PC-3 (cell line): ENCODE data around the gene SMAP1. TPM values are rescaled to one million over a fixed set of nuclear protein-coding genes. Genes with fewer than 3 reads are reported as not detected.

Source experiments
- ATAC-seq: fragments of 200-7000 bp; cut with Tn5 transposase; 2 replicates; pipeline ENCODE4 v1.9.1; 2020; ENCODE audit warnings: mild to moderate bottlenecking, moderate library complexity
- BruUV-seq: library from RNA; stranded (reverse); fragments of 400-500 nt; replicated peaks from 2 replicates; lab custom pipeline; 2021; lab: Mats Ljungman, UMichigan
- CTCF ChIA-PET: fragments of 300-600 bp; sonication (Branson Sonifier 250); formaldehyde crosslinking; loops from one replicate; lab custom pipeline; 2022; ENCODE audit warnings: antibody characterized with exemption; lab: Charles Lee
- POLR2A ChIA-PET: fragments of 300-600 bp; sonication (Branson Sonifier 250); formaldehyde crosslinking; loops from one replicate; lab custom pipeline; 2022; ENCODE audit warnings: antibody characterized with exemption; ENCODE audit not compliant: unreplicated experiment; lab: Charles Lee
- DNase-seq: peaks from one replicate; pipeline ENCODE4 v3.0.0-alpha.2; 2015
- H2AFZ ChIP-seq: fragments of 300-600 bp; sonication (generic); 2 replicates; pipeline ENCODE4 v1.6.0; 2016; ENCODE audit warnings: antibody characterized with exemption, low read length
- H3F3A ChIP-seq: fragments of 300-600 bp; sonication (generic); one replicate; pipeline ENCODE4 v1.6.0; 2017; ENCODE audit warnings: antibody characterized with exemption, low read length, control low read depth, mild to moderate bottlenecking; ENCODE audit not compliant: unreplicated experiment
- H3K27ac ChIP-seq: fragments of 300-600 bp; sonication (generic); 2 replicates; pipeline ENCODE4 v1.5.1; 2016; ENCODE audit warnings: mild to moderate bottlenecking, low read length
- H3K27me3 ChIP-seq: fragments of 300-600 bp; sonication (generic); 2 replicates; pipeline ENCODE4 v1.6.1; 2016; ENCODE audit warnings: low read length, mixed read lengths
- H3K36me3 ChIP-seq: fragments of 300-600 bp; sonication (generic); 2 replicates; pipeline ENCODE4 v1.6.1; 2016; ENCODE audit warnings: low read depth, mixed run types, low read length, mixed read lengths
- H3K4me1 ChIP-seq: fragments of 300-600 bp; sonication (generic); 2 replicates; pipeline ENCODE4 v1.5.1; 2016; ENCODE audit warnings: low read length; ENCODE audit not compliant: insufficient read depth
- H3K4me2 ChIP-seq: fragments of 300-600 bp; sonication (generic); 2 replicates; pipeline ENCODE4 v1.6.0; 2016; ENCODE audit warnings: low read length
- H3K4me3 ChIP-seq: fragments of 300-600 bp; sonication (generic); 2 replicates; pipeline ENCODE4 v1.5.1; 2016; ENCODE audit warnings: mild to moderate bottlenecking, low read length, mixed read lengths
- H3K79me2 ChIP-seq: fragments of 300-600 bp; sonication (generic); 2 replicates; pipeline ENCODE4 v1.6.1; 2017; ENCODE audit warnings: low read length, mixed read lengths
- H3K9ac ChIP-seq: fragments of 300-600 bp; sonication (generic); 2 replicates; pipeline ENCODE4 v1.6.0; 2016; ENCODE audit warnings: mild to moderate bottlenecking, low read length
- H3K9me2 ChIP-seq: fragments of 300-600 bp; sonication (generic); replicated peaks from 2 replicates; pipeline ENCODE4 v1.6.1; 2016; ENCODE audit warnings: mixed run types, low read length, mixed read lengths
- H3K9me3 ChIP-seq: fragments of 300-600 bp; sonication (generic); 2 replicates; pipeline ENCODE4 v1.6.1; 2016; ENCODE audit warnings: low read length, mixed read lengths
- H4K20me1 ChIP-seq: fragments of 300-600 bp; sonication (generic); 2 replicates; pipeline ENCODE4 v1.6.1; 2016; ENCODE audit warnings: low read length, mixed read lengths
- EZH2 ChIP-seq: fragments of 300-600 bp; sonication (generic); IDR thresholded peaks from one replicate; pipeline ENCODE4 v1.6.1; 2017; ENCODE audit warnings: antibody characterized with exemption, mild to moderate bottlenecking, low read length; ENCODE audit not compliant: unreplicated experiment
- EZH2phosphoT487 ChIP-seq: fragments of 300-600 bp; sonication (generic); IDR thresholded peaks from 2 replicates; pipeline ENCODE4 v1.6.1; 2018; ENCODE audit warnings: mild to moderate bottlenecking, antibody characterized with exemption, low read length, borderline replicate concordance
- intact Hi-C: fragments of 100-400 bp; cut with micrococcal nuclease; formaldehyde crosslinking; loops from 2 replicates; pipeline ENCODE4 v1.9.0; 2023
- total RNA-seq: library from RNA; depleted of rRNA; stranded (reverse); fragments of >200 nt; gene quantifications from 2 replicates; pipeline ENCODE4 v1.2.3, GENCODE V29; 2014
- TF ChIP-seq, protein P1 (sequence below): fragments of 300-600 bp; sonication (generic); conservative IDR thresholded peaks from 2 replicates; pipeline ENCODE4 v1.5.1; 2017; ENCODE audit warnings: antibody characterized with exemption, low read depth, mild to moderate bottlenecking, low read length

The SMAP1 gene
- total RNA-seq, 1 experiment from 2014 or later, result 15.7 TPM

DNA sequence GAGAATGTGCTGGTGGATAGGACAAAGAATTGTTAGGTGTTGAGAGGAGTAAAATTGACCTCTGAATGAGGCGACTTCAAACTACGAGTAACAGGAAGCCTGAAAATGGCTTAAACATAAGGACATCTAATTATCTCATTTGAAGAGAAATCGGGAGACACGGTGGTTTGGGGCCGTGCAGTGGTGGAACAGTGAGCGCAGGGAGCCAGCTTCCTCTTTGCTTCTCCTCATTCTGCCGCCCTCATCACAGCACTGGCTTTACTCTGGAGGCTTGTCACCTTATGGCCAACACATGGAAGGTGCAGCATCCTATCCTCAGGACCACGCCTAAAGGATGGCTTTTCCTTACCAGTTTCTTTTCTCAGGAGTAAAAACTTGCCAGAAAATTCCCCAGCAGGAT is 174.9 kb downstream of the SMAP1 start:
- Histone ChIP-seq H3K4me2 (no peak overlapping the region), H3F3A (no peaks in the 10 kb centered on the region), H4K20me1 (no peaks in the 10 kb centered on the region), H3K27me3 (no peaks in the 10 kb centered on the region), H3K79me2 (no peaks in the 10 kb centered on the region), H3K27ac (no peak overlapping the region), H3K9me3 (no peaks in the 10 kb centered on the region), H3K4me3 (no peak overlapping the region), H3K9me2 (no peaks in the 10 kb centered on the region), H3K36me3 (no peaks in the 10 kb centered on the region), H3K9ac (no peak overlapping the region), H2AFZ (no peak overlapping the region), H3K4me1 (no peaks in the 10 kb centered on the region)
- DNase-seq, result no peak
- ChIA-PET CTCF (no interaction called here), POLR2A (no interaction called here)
- no peak for ATAC-seq
- intact Hi-C loops, result no loop called here
- TF ChIP-seq EZH2phosphoT487 (no peak), EZH2 (no peak)
- BruUV-seq, result no TSS peak

DNA sequence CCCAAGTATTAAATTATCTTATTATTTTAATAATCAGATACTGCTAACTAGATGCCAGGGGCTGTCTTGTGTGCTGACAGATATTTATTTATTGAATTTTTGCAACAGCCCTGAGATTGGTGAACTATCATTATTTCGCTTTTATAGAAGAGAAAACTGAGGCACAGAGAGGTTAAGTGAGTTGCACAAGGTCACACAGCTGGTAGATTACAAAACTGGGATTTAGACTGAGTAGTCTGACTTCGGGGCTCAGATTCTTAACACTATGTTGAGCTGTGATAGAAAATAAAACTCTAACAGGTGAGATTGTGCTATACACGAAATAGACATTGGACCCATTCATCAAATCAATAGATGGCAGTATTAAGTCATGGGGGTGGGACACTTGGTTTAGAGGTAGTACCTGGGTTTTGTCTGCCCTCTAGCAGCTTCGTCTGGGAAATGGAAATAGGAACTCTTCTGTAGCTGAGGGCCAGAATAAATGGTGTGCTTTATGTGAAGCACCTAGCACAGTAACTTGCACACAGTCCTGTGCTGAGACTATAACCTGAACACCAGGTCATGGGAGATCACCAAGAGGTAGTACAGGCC is 175.7 kb downstream of the SMAP1 start:
- Histone ChIP-seq H4K20me1 (no peaks in the 10 kb centered on the region), H3K27me3 (no peaks in the 10 kb centered on the region), H3K4me3 (no peak overlapping the region), H3K9ac (no peak overlapping the region), H3F3A (no peaks in the 10 kb centered on the region), H3K79me2 (no peaks in the 10 kb centered on the region), H3K9me2 (no peaks in the 10 kb centered on the region), H3K36me3 (no peaks in the 10 kb centered on the region; the same call in 1 of the 2 replicates), H3K27ac (no peak overlapping the region), H3K4me2 (no peak overlapping the region), H3K9me3 (no peaks in the 10 kb centered on the region), H2AFZ (no peak overlapping the region), H3K4me1 (no peaks in the 10 kb centered on the region)
- ATAC-seq (no peak), DNase-seq (peak; percentile 10)
- intact Hi-C loops, result no loop called here
- TF ChIP-seq EZH2phosphoT487, result no peak
- TF ChIP-seq, protein P1, sequence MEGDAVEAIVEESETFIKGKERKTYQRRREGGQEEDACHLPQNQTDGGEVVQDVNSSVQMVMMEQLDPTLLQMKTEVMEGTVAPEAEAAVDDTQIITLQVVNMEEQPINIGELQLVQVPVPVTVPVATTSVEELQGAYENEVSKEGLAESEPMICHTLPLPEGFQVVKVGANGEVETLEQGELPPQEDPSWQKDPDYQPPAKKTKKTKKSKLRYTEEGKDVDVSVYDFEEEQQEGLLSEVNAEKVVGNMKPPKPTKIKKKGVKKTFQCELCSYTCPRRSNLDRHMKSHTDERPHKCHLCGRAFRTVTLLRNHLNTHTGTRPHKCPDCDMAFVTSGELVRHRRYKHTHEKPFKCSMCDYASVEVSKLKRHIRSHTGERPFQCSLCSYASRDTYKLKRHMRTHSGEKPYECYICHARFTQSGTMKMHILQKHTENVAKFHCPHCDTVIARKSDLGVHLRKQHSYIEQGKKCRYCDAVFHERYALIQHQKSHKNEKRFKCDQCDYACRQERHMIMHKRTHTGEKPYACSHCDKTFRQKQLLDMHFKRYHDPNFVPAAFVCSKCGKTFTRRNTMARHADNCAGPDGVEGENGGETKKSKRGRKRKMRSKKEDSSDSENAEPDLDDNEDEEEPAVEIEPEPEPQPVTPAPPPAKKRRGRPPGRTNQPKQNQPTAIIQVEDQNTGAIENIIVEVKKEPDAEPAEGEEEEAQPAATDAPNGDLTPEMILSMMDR, result peak; percentile 32; the same call in 1 of the 2 replicates
- TF ChIP-seq EZH2, result no peak
- BruUV-seq, result no TSS peak
- ChIA-PET POLR2A (no interaction called here), CTCF (no interaction called here)

DNA sequence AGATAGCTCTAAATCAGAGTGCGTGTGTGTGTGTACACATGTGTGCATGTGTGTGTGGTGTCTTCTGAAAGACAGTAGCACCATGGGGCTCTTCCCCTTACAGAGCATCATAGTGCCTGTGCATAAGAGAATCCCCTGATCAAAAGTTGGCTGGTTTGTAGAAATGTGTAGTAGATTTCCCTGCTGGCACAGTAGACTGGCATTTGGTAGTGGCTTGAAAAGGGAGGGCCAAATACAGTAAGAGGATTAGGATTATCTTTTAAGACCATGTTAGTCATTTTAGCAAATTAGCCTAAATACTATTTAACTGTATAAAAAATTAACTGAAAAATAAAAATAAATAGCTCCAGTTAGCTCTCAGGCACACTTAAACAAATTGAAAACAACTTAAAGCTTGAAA is 176.6 kb downstream of the SMAP1 start:
- no peak overlapping the region for H3K4me2 ChIP-seq
- H3K9ac ChIP-seq, result no peak overlapping the region
- BruUV-seq, result no TSS peak
- no peaks in the 10 kb centered on the region for H3K27me3 ChIP-seq
- H3K79me2 ChIP-seq, result no peaks in the 10 kb centered on the region
- H4K20me1 ChIP-seq, result no peaks in the 10 kb centered on the region
- no peak overlapping the region for H3K27ac ChIP-seq
- no peaks in the 10 kb centered on the region for H3F3A ChIP-seq
- TF ChIP-seq EZH2phosphoT487, result no peak
- TF ChIP-seq, protein P1, result no peak
- TF ChIP-seq EZH2, result no peak
- intact Hi-C loops, result no loop called here
- H3K9me3 ChIP-seq, result no peaks in the 10 kb centered on the region
- no peak overlapping the region for H3K4me3 ChIP-seq
- POLR2A ChIA-PET, result no interaction called here
- DNase-seq, result no peak
- H3K4me1 ChIP-seq, result peaks cover 6% of the 10 kb centered on the region
- peaks cover 3% of the 10 kb centered on the region; the same call in 1 of the 2 replicates for H3K36me3 ChIP-seq
- no peak for ATAC-seq
- CTCF ChIA-PET, result no interaction called here
- H2AFZ ChIP-seq, result no peak overlapping the region
- H3K9me2 ChIP-seq, result no peaks in the 10 kb centered on the region
